ENCODE measurements around the gene EYA4.

DNA sequence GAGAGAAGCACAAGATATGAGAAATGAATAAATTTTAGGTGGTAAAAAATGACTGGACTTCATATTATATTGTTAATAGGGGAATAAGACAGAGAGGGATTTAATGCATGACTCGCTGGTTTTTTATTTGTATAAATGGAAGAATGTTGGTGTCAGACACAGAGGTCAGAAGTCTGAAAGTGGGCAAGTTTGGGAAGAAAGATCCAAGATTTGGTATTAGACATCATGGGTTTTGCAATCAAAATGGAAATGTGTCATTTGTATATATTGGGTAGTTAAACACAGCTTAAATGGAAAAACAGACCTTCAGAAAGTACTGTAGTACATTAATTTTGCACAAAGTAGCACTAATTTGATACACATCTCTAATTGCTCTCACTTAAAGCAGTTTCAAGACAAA is 96.2 kb downstream of the EYA4 start:
- TF ChIP-seq CTCF (IDR thresholded peaks at IDR 0.05; ENCODE audit: insufficient read depth, low read depth, low read length) (no peak), EZH2 (IDR thresholded peaks at IDR 0.05; ENCODE audit: insufficient read depth, low read length) (no peak)
